Mesendoderm (in vitro differentiated cells): Measurements from ENCODE around the gene GFRA1.

ENCODE experiments used
- DNase-seq: peaks from one replicate; pipeline ENCODE4 v3.0.0; 2013
- H2AK5ac ChIP-seq: 2 replicates; pipeline ENCODE4 v1.6.1; 2013; ENCODE audit warnings: low read length, inconsistent platforms
- H2BK120ac ChIP-seq: 2 replicates; pipeline ENCODE4 v1.6.1; 2013; ENCODE audit warnings: low read depth, mild to moderate bottlenecking, low read length, moderate library complexity, mixed read lengths
- H2BK15ac ChIP-seq: replicated peaks from 2 replicates; pipeline ENCODE4 v1.6.1; 2013; ENCODE audit warnings: low read depth, mild to moderate bottlenecking, moderate library complexity
- H2BK5ac ChIP-seq: 2 replicates; pipeline ENCODE4 v1.6.1; 2013; ENCODE audit warnings: low read length, inconsistent platforms
- H3K18ac ChIP-seq: 2 replicates; pipeline ENCODE4 v1.6.1; 2013; ENCODE audit warnings: mild to moderate bottlenecking, low read length, mixed read lengths
- H3K23ac ChIP-seq: one replicate; pipeline ENCODE4 v1.6.1; 2013; ENCODE audit warnings: low read length
- H3K27ac ChIP-seq: 2 replicates; pipeline ENCODE4 v1.5.1; 2013; ENCODE audit warnings: low read depth, mild to moderate bottlenecking, inconsistent platforms, low read length, moderate library complexity
- H3K27me3 ChIP-seq: 2 replicates; pipeline ENCODE4 v1.6.1; 2013; ENCODE audit warnings: low read length, control low read depth, mild to moderate bottlenecking, inconsistent platforms; ENCODE audit not compliant: insufficient read depth, poor library complexity
- H3K36me3 ChIP-seq: 2 replicates; pipeline ENCODE4 v1.6.1; 2013; ENCODE audit warnings: low read length, inconsistent platforms; ENCODE audit not compliant: control insufficient read depth, insufficient read depth
- H3K4ac ChIP-seq: one replicate; pipeline ENCODE4 v1.6.1; 2013; ENCODE audit warnings: low read depth, mild to moderate bottlenecking, low read length, moderate library complexity
- H3K4me1 ChIP-seq: 2 replicates; pipeline ENCODE4 v1.6.1; 2013; ENCODE audit warnings: low read depth, low read length, inconsistent platforms; ENCODE audit not compliant: control insufficient read depth
- H3K4me2 ChIP-seq: 2 replicates; pipeline ENCODE4 v1.6.1; 2013; ENCODE audit warnings: low read length
- H3K4me3 ChIP-seq: 2 replicates; pipeline ENCODE4 v1.5.1; 2013; ENCODE audit warnings: mild to moderate bottlenecking, low read length
- H3K56ac ChIP-seq: one replicate; pipeline ENCODE4 v1.6.1; 2013; ENCODE audit warnings: low read length
- H3K79me1 ChIP-seq: 2 replicates; pipeline ENCODE4 v1.6.1; 2013; ENCODE audit warnings: low read length, inconsistent platforms
- H3K79me2 ChIP-seq: 2 replicates; pipeline ENCODE4 v1.6.1; 2013; ENCODE audit warnings: mild to moderate bottlenecking, low read length; ENCODE audit not compliant: control insufficient read depth, insufficient read depth
- H3K9ac ChIP-seq: 2 replicates; pipeline ENCODE4 v1.6.1; 2013; ENCODE audit warnings: low read length, inconsistent platforms
- H4K5ac ChIP-seq: one replicate; pipeline ENCODE4 v1.6.1; 2013; ENCODE audit warnings: low read length
- H4K8ac ChIP-seq: one replicate; pipeline ENCODE4 v1.6.1; 2013; ENCODE audit warnings: low read depth, mild to moderate bottlenecking, control low read depth, low read length, moderate library complexity
- WGBS: extraction: QIAGEN DNeasy Blood & Tissue Kit; methylation state at CpG from one replicate; pipeline ENCODE4 v1.1.7; 2013; ENCODE audit warnings: low lambda C conversion rate, missing lambda C conversion rate; ENCODE audit not compliant: insufficient coverage; ENCODE audit errors: extremely low coverage; 5-methylcytosine and 5-hydroxymethylcytosine counted together

Gene GFRA1

GRCh38 chr10:116150606-116151005 lies 122.4 kb downstream of the GFRA1 start:
- Histone ChIP-seq H3K27ac (no peak overlapping the region), H3K4me1 (no peaks in the 10 kb centered on the region), H2AK5ac (no peak overlapping the region), H3K27me3 (no peaks in the 10 kb centered on the region), H3K23ac (no peak overlapping the region), H3K36me3 (no peaks in the 10 kb centered on the region), H4K8ac (no peak overlapping the region), H3K4me3 (no peak overlapping the region), H3K9ac (no peak overlapping the region), H3K79me1 (no peaks in the 10 kb centered on the region), H3K79me2 (no peaks in the 10 kb centered on the region), H3K18ac (no peak overlapping the region), H2BK15ac (no peak overlapping the region), H3K56ac (no peak overlapping the region), H2BK5ac (no peak overlapping the region), H3K4ac (no peak overlapping the region), H2BK120ac (no peak overlapping the region), H4K5ac (no peak overlapping the region), H3K4me2 (no peak overlapping the region)
- WGBS, result no CpG with 5 or more reads among the region's 6 CpGs
- DNase-seq, result no peak

GRCh38 chr10:116147147-116147905 lies 125.7 kb downstream of the GFRA1 start:
- Histone ChIP-seq H3K27me3 (no peaks in the 10 kb centered on the region), H3K4ac (no peak overlapping the region), H3K4me2 (no peak overlapping the region), H3K18ac (no peak overlapping the region), H2BK15ac (no peak overlapping the region), H3K79me1 (no peaks in the 10 kb centered on the region), H4K8ac (no peak overlapping the region), H2BK120ac (no peak overlapping the region), H3K4me1 (no peaks in the 10 kb centered on the region), H3K27ac (no peak overlapping the region), H2AK5ac (no peak overlapping the region), H3K79me2 (no peaks in the 10 kb centered on the region), H3K36me3 (no peaks in the 10 kb centered on the region), H3K9ac (no peak overlapping the region), H3K4me3 (no peak overlapping the region), H2BK5ac (no peak overlapping the region), H3K56ac (no peak overlapping the region), H4K5ac (no peak overlapping the region), H3K23ac (no peak overlapping the region)
- no CpG with 5 or more reads among the region's 15 CpGs for WGBS
- no peak for DNase-seq

- no peak for DNase-seq
- no peak overlapping the region for H3K27ac ChIP-seq
- no peak overlapping the region for H3K4ac ChIP-seq
- no peak overlapping the region for H4K5ac ChIP-seq
- H4K8ac ChIP-seq, result no peak overlapping the region
- H3K79me1 ChIP-seq, result no peaks in the 10 kb centered on the region
- H2BK5ac ChIP-seq, result no peak overlapping the region
- no peaks in the 10 kb centered on the region for H3K4me1 ChIP-seq
- H3K18ac ChIP-seq, result no peak overlapping the region
- no peak overlapping the region for H3K9ac ChIP-seq
- no peak overlapping the region for H2BK120ac ChIP-seq
- no peak overlapping the region for H3K23ac ChIP-seq
- no peaks in the 10 kb centered on the region for H3K27me3 ChIP-seq
- WGBS, result no CpG with 5 or more reads among the region's 3 CpGs
- no peak overlapping the region for H2BK15ac ChIP-seq
- H3K36me3 ChIP-seq, result no peaks in the 10 kb centered on the region
- H2AK5ac ChIP-seq, result no peak overlapping the region
- no peak overlapping the region for H3K4me3 ChIP-seq
- H3K56ac ChIP-seq, result no peak overlapping the region
- no peaks in the 10 kb centered on the region for H3K79me2 ChIP-seq
- no peak overlapping the region for H3K4me2 ChIP-seq
Observed at GRCh38 chr10:116146372-116147140, 126.5 kb downstream of the GFRA1 start.

GRCh38 chr10:116143673-116144222 lies 129.3 kb downstream of the GFRA1 start:
- Histone ChIP-seq H3K79me2 (no peaks in the 10 kb centered on the region), H3K4me2 (no peak overlapping the region), H3K23ac (no peak overlapping the region), H3K9ac (no peak overlapping the region), H2BK15ac (no peak overlapping the region), H3K27ac (no peak overlapping the region), H4K8ac (no peak overlapping the region), H2AK5ac (no peak overlapping the region), H3K4me1 (no peaks in the 10 kb centered on the region), H3K27me3 (no peaks in the 10 kb centered on the region), H2BK5ac (no peak overlapping the region), H3K4me3 (no peak overlapping the region), H3K56ac (no peak overlapping the region), H3K18ac (no peak overlapping the region), H3K36me3 (no peaks in the 10 kb centered on the region), H3K4ac (no peak overlapping the region), H4K5ac (no peak overlapping the region), H2BK120ac (no peak overlapping the region), H3K79me1 (no peaks in the 10 kb centered on the region)
- no CpG with 5 or more reads among the region's 4 CpGs for whole genome bisulfite sequencing
- no peak for DNase-seq

GRCh38 chr10:116141855-116142254 lies 131.2 kb downstream of the GFRA1 start:
- no peak overlapping the region for H3K18ac ChIP-seq
- no peak overlapping the region for H4K8ac ChIP-seq
- no peak overlapping the region for H3K4ac ChIP-seq
- H3K9ac ChIP-seq, result no peak overlapping the region
- no CpG with 5 or more reads among the region's 5 CpGs for WGBS
- DNase-seq, result no peak
- no peaks in the 10 kb centered on the region for H3K79me2 ChIP-seq
- H3K23ac ChIP-seq, result no peak overlapping the region
- no peak overlapping the region for H2BK15ac ChIP-seq
- H3K4me1 ChIP-seq, result no peaks in the 10 kb centered on the region
- H2BK120ac ChIP-seq, result no peak overlapping the region
- H4K5ac ChIP-seq, result no peak overlapping the region
- no peak overlapping the region for H3K4me2 ChIP-seq
- no peaks in the 10 kb centered on the region for H3K36me3 ChIP-seq
- H3K4me3 ChIP-seq, result no peak overlapping the region
- H3K27ac ChIP-seq, result no peak overlapping the region
- H2BK5ac ChIP-seq, result no peak overlapping the region
- no peak overlapping the region for H2AK5ac ChIP-seq
- no peaks in the 10 kb centered on the region for H3K27me3 ChIP-seq
- no peaks in the 10 kb centered on the region for H3K79me1 ChIP-seq
- H3K56ac ChIP-seq, result no peak overlapping the region
